HepG2 (cell line): Measurements from ENCODE around the gene CEACAM16. TPM values are rescaled to one million over a fixed set of nuclear protein-coding genes. Genes with fewer than 3 reads are reported as not detected.

Experiments
- ATAC-seq: fragments of 200-7000 bp; cut with Tn5 transposase; 3 replicates; pipeline ENCODE4 v1.9.1; 2020; ENCODE audit warnings: mild to moderate bottlenecking, moderate library complexity
- BruUV-seq: library from RNA; stranded (reverse); fragments of 400-500 nt; replicated peaks from 2 replicates; lab custom pipeline; 2021; lab: Mats Ljungman, UMichigan
- CTCF ChIA-PET: fragments of 300-600 bp; formaldehyde crosslinking; extraction: SDS; loops from one replicate; lab custom pipeline; 2021; ENCODE audit warnings: low total read pairs, inconsistent platforms, low intra/inter-chr PET ratio; lab: Yijun Ruan, JAX
- POLR2A ChIA-PET: fragments of 350-600 bp; sonication (Branson Sonifier 250); formaldehyde crosslinking; loops from one replicate; lab custom pipeline; 2020; ENCODE audit warnings: antibody characterized with exemption, inconsistent platforms; lab: Yijun Ruan, JAX
- DNase-seq: peaks from one replicate; pipeline ENCODE4 v3.0.0-alpha.2; 2015; ENCODE audit warnings: low spot score
- FAIRE-seq: peaks from 3 replicates; lab custom pipeline; 2011; peaks lifted over from hg19 to GRCh38; lab: Jason Lieb, UNC
- H2AFZ ChIP-seq: one replicate; pipeline ENCODE4 v1.6.1; 2011; ENCODE audit warnings: low read length, inconsistent platforms
- H3K27ac ChIP-seq: fragments of 300-600 bp; 3 replicates; pipeline ENCODE4 v1.8.0; 2011; ENCODE audit warnings: mixed run types, mild to moderate bottlenecking, mixed read lengths, low read length, inconsistent platforms; ENCODE audit not compliant: insufficient read depth; ENCODE audit errors: extremely low read length
- H3K27me3 ChIP-seq, 2 experiments: fragments of 200-600 bp in 1 of 2; 2 replicates in 1 of 2; 3 replicates in 1 of 2; pipeline versions ENCODE4 v1.6.0 to v1.8.0; 2011; ENCODE audit warnings: low read length in 2 of 2, mild to moderate bottlenecking in 2 of 2, moderate library complexity in 2 of 2, inconsistent platforms in 1 of 2; ENCODE audit not compliant: insufficient read depth in 2 of 2, control insufficient read depth in 1 of 2
- H3K36me3 ChIP-seq, 2 experiments: fragments of 200-600 bp in 1 of 2; replicated peaks in 1 of 2; 2 replicates in 1 of 2; 3 replicates in 1 of 2; pipeline versions ENCODE4 v1.5.1 to v1.8.0; 2011; ENCODE audit warnings: low read length in 2 of 2, inconsistent platforms in 1 of 2; ENCODE audit not compliant: insufficient read depth in 2 of 2, control insufficient read depth in 1 of 2
- H3K4me1 ChIP-seq: 2 replicates; pipeline ENCODE4 v1.5.1; 2012; ENCODE audit warnings: low read length, inconsistent platforms; ENCODE audit not compliant: insufficient read depth
- H3K4me2 ChIP-seq: 2 replicates; pipeline ENCODE4 v1.6.0; 2011; ENCODE audit warnings: low read depth, low read length, inconsistent platforms
- H3K4me3 ChIP-seq, 3 experiments: fragments of 200-600 bp in 1 of 3; sonication (generic), shearing (Covaris generic) in 1 of 3; replicated peaks in 1 of 3; 2 replicates each; pipeline ENCODE4 v1.5.1; 2011 to 2016; ENCODE audit warnings: low read length in 3 of 3, inconsistent platforms in 2 of 3, low read depth in 2 of 3, mild to moderate bottlenecking in 2 of 3, control low read depth in 1 of 3, mixed read lengths in 1 of 3; ENCODE audit not compliant: insufficient read depth in 1 of 3
- H3K79me2 ChIP-seq: one replicate; pipeline ENCODE4 v1.6.1; 2011; ENCODE audit warnings: low read length, inconsistent platforms; ENCODE audit not compliant: insufficient read depth
- H3K9ac ChIP-seq: 2 replicates; pipeline ENCODE4 v1.6.0; 2011; ENCODE audit warnings: mild to moderate bottlenecking, low read depth, low read length, inconsistent platforms; ENCODE audit not compliant: insufficient read depth
- H3K9me3 ChIP-seq: 2 replicates; pipeline ENCODE4 v1.5.1; 2012; ENCODE audit warnings: mild to moderate bottlenecking, low read length
- H4K20me1 ChIP-seq: 2 replicates; pipeline ENCODE4 v1.6.0; 2011; ENCODE audit warnings: inconsistent platforms, mild to moderate bottlenecking, low read length, moderate library complexity; ENCODE audit not compliant: insufficient read depth
- AKAP8 ChIP-seq: sonication (generic); formaldehyde crosslinking; IDR thresholded peaks from 2 replicates; pipeline ENCODE4 v1.5.1; 2020; ENCODE audit warnings: mild to moderate bottlenecking, missing genetic modification reagents
- ETS1 ChIP-seq: sonication (generic); formaldehyde crosslinking; IDR thresholded peaks from 2 replicates; pipeline ENCODE4 v1.4.0; 2020; ENCODE audit warnings: missing genetic modification reagents
- FOXP1 ChIP-seq, 2 experiments: fragments of 450-650 bp in 1 of 2; IDR thresholded peaks; 2 replicates each; pipeline ENCODE4 v1.6.1; 2017 to 2018; ENCODE audit warnings: antibody characterized with exemption in 1 of 2
- RBFOX2 ChIP-seq: fragments of 200-400 bp; formaldehyde crosslinking; IDR thresholded peaks from 2 replicates; pipeline ENCODE4 v1.6.1; 2017; ENCODE audit warnings: low read depth, mild to moderate bottlenecking, low read length
- RBM22 ChIP-seq: fragments of 200-400 bp; formaldehyde crosslinking; optimal IDR thresholded peaks from 2 replicates; pipeline ENCODE3; 2017; ENCODE audit warnings: mild to moderate bottlenecking, low read length, moderate library complexity
- SRSF1 ChIP-seq: fragments of 200-400 bp; formaldehyde crosslinking; optimal IDR thresholded peaks from 2 replicates; pipeline ENCODE3; 2017; ENCODE audit warnings: mild to moderate bottlenecking, low read depth, low read length, moderate library complexity
- ZBTB40 ChIP-seq, 2 experiments: fragments of 450-650 bp in 1 of 2; sonication (generic) in 1 of 2; formaldehyde crosslinking in 1 of 2; IDR thresholded peaks; 2 replicates each; pipeline versions ENCODE4 v1.6.1 to v1.8.0; 2016 to 2022; ENCODE audit warnings: antibody characterized with exemption in 1 of 2, mild to moderate bottlenecking in 1 of 2, missing genetic modification reagents in 1 of 2
- ZFP1 ChIP-seq: IDR thresholded peaks from 2 replicates; pipeline ENCODE4 v1.6.1; 2016
- ZNF549 ChIP-seq: sonication (generic); formaldehyde crosslinking; IDR thresholded peaks from 2 replicates; pipeline ENCODE4 v1.5.0; 2020; ENCODE audit warnings: missing genetic modification reagents
- ZUFSP ChIP-seq: sonication (generic); formaldehyde crosslinking; IDR thresholded peaks from 2 replicates; pipeline ENCODE4 v1.9.0; 2021; ENCODE audit warnings: missing genetic modification reagents, mild to moderate bottlenecking, borderline replicate concordance
- WGBS: methylation state at CpG from one replicate; pipeline ENCODE4 v1.1.6; 2017; ENCODE audit warnings: low lambda C conversion rate; 5-methylcytosine and 5-hydroxymethylcytosine counted together
- in situ Hi-C: cut with HindIII; loops from 2 replicates; pipeline ENCODE4 v1.10.0; 2017; ENCODE audit warnings: low pct_unique_long_range_greater_than_20kb; ENCODE audit not compliant: extremely low pct_ligation_motif_present
- intact Hi-C: fragments of 100-400 bp; cut with micrococcal nuclease; formaldehyde crosslinking; loops from one replicate; pipeline ENCODE4 v1.10.0; 2022; ENCODE audit not compliant: unreplicated experiment
- polyA plus RNA-seq, 8 experiments: library from polyadenylated mRNA; depleted of rRNA in 3 of 8; stranded (reverse) in 7 of 8; unstranded in 1 of 8; fragments of >200 nt; fragmentation: Illumina TruSeq in 4 of 8; extraction: Trizol in 4 of 8; gene quantifications; 2 replicates each; pipeline versions ENCODE4 v1.2.1 to v1.2.3, GENCODE V29; 2011 to 2016; ENCODE audit warnings: low read depth in 4 of 8, missing spikeins in 1 of 8, mixed read lengths in 1 of 8; ENCODE audit not compliant: insufficient read depth in 1 of 8
- total RNA-seq, 5 experiments: library from RNA; depleted of rRNA; stranded (reverse); fragments of >200 nt; fragmentation: Illumina TruSeq; extraction: Trizol; gene quantifications; 2 replicates each; pipeline ENCODE4 v1.2.3, GENCODE V29; 2016; ENCODE audit warnings: low read depth in 1 of 5

Gene CEACAM16
- total and polyA plus RNA-seq, 2 of the 13 experiments (the other 11 are each of a cell fraction or from before 2014, with no cell fraction given) = not detected

GRCh38 chr19:44658069-44658733 lies 40.8 kb upstream of the CEACAM16 start (continued):
- TF ChIP-seq SRSF1 (no peak), RBFOX2 (no peak)

- ChIA-PET POLR2A (interaction anchor here (0.9 to 1.7 kb wide), 3 partner anchors 48 to 99 kb away, joined by 3 to 5 read pairs (median 5); no protein-coding TSS in a partner anchor), CTCF (no interaction called here)
- Histone ChIP-seq H3K27me3 (no peaks in the 10 kb centered on the region), H3K9me3 (no peaks in the 10 kb centered on the region), H3K4me1 (no peaks in the 10 kb centered on the region), H4K20me1 (0 out of 2 replicates have a peak, but pooled peaks cover 4% of the 10 kb centered on the region), H2AFZ (no peak overlapping the region), H3K27ac (no peak overlapping the region), H3K36me3 (peaks cover 42 to 80% of the 10 kb centered on the region in 2 experiments), H3K9ac (no peak overlapping the region), H3K4me2 (no peak overlapping the region), H3K79me2 (no peaks in the 10 kb centered on the region), H3K4me3 (no peak overlapping the region)
- FAIRE-seq (no peak), DNase-seq (no peak), ATAC-seq (no peak)
- intact Hi-C loops = no loop called here
- no TSS peak for BruUV-seq
- 78% methylated on average over 2 of the region's 4 CpGs for WGBS
- in situ Hi-C loops = no loop called here
- no peak for TF ChIP-seq ZBTB40 (IDR thresholded peaks at IDR 0.05)
- no peak for TF ChIP-seq ZBTB40 (CRISPR knock-in tag; IDR thresholded peaks at IDR 0.05)
- TF ChIP-seq AKAP8 (CRISPR knock-in tag) = no peak
- TF ChIP-seq FOXP1 (IDR thresholded peaks at IDR 0.05) = no peak
- no peak for TF ChIP-seq FOXP1 (CRISPR knock-in tag; IDR thresholded peaks at IDR 0.05)
- TF ChIP-seq RBM22 = peak; percentile 72
- TF ChIP-seq ETS1 (CRISPR knock-in tag) = no peak
- TF ChIP-seq ZFP1 = no peak
- no peak for TF ChIP-seq ZUFSP (CRISPR knock-in tag)
- TF ChIP-seq ZNF549 (CRISPR knock-in tag) = no peak
Measured at GRCh38 chr19:44660081-44660480, 38.9 kb upstream of the CEACAM16 start.
